ENCODE results near the gene PRCC. TPM values are rescaled to one million over a fixed set of nuclear protein-coding genes. Genes with fewer than 3 reads are reported as not detected.

Gene PRCC
- total RNA-seq, 1 donor from 2014 or later: 16.3 TPM

DNA sequence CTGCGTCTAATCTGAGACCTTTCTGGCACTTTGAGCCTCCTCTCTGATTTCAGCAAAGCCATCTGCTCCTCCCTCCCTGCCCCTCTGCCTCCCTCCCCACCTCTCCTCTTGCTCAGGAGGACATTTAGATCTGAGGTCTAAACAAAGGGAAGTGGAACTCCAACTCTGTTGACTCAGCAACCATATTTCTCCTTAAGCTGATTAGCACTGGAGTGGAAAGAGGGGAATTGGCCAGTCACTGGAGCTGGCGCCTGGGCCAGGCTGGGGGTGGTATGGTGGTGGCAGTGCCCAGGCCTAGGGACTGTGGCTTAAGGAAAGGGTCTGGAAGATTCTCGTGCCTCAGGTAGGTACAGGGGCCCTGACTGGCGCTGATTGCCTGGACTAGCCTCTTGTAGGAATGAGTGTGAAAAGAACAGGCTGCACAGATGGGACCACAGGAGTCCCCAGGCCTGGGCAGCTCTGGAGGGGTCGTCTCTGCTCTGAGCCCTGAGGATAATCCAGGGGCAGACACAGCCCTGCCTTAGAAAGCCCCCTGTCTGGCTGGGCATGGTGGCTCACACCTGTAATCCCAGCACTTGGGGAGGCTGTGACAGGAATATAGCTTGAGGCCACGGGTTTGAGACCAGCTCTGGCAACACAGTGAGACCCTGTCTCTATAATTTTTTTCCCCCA, 37.4 kb downstream of the PRCC start:
- H3K4me3 ChIP-seq: no peak overlapping the region
- H3K27ac ChIP-seq: no peak overlapping the region
- DNase-seq (ENCODE audit: low spot score in 2 of 2): no peak
- intact Hi-C loops (cut with DNase I): no loop called here
- TF ChIP-seq CTCF (IDR thresholded peaks at IDR 0.05): no peak
- no peaks in the 10 kb centered on the region for H3K9me3 ChIP-seq
- peaks cover 15 to 24% of the 10 kb centered on the region in 2 donors for H3K36me3 ChIP-seq
- no peaks in the 10 kb centered on the region for H3K4me1 ChIP-seq
- no peaks in the 10 kb centered on the region for H3K27me3 ChIP-seq

- H3K4me1 ChIP-seq: no peaks in the 10 kb centered on the region
- H3K27me3 ChIP-seq: no peaks in the 10 kb centered on the region
- peaks cover 6 to 11% of the 10 kb centered on the region in 2 donors for H3K36me3 ChIP-seq
- no peak overlapping the region for H3K27ac ChIP-seq
- intact Hi-C loops (cut with DNase I): no loop called here
- H3K9me3 ChIP-seq: no peaks in the 10 kb centered on the region
- H3K4me3 ChIP-seq: no peak overlapping the region
- no peak for TF ChIP-seq CTCF (IDR thresholded peaks at IDR 0.05)
- DNase-seq (ENCODE audit: low spot score in 2 of 2): no peak
Observed at GRCh38 chr1:156805766-156806511, 38.6 kb downstream of the PRCC start.

DNA sequence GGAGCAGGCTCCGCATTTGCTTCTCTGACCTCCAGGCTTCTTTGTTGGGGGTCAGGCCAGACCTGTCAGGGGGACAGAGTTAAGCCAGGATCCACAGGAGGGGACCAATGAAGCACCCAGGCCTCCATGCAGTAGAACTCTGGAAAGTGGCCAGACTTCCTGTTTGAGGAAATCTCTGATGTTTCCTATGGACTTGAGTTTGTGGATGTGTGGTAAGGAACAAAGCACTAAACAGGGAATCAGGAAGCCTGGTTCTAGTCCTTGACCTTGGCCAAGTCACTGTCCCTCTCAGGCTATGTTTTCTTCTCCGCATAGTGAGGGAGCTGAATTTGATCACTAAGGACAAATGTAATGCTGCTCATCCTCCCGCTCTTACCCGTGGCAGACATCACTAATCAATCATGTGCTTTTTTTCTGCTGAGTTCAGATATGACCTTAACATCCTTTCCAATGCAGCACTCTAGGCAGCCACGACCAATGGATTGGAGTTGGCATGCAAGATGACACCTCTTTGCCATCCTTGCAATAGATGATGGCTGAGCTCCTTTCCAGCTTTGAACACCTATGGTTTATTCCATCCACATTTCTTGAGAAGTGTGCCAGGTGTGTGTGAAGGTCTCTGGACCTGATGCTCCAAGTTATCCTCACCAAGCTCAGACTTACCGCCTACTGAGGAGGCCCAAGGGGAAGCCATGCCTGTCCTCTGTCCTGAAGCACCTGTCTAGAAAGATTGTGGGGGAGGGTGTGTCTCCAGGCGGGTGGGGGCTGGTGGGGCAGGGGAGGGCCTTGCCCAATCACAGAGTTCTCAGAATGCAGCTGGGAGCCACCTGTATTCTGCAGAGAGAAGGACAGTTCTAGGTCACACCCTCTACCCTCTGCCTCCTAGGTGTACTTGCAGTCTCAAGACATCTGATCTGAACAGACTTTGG, 39.4 kb downstream of the PRCC start:
- no peak for TF ChIP-seq CTCF (IDR thresholded peaks at IDR 0.05)
- peaks cover 3 to 6% of the 10 kb centered on the region in 2 donors for H3K36me3 ChIP-seq
- H3K27ac ChIP-seq: no peak overlapping the region
- no peak for DNase-seq (ENCODE audit: low spot score in 2 of 2)
- intact Hi-C loops (cut with DNase I): no loop called here
- H3K27me3 ChIP-seq: no peaks in the 10 kb centered on the region
- no peak overlapping the region for H3K4me3 ChIP-seq
- no peaks in the 10 kb centered on the region for H3K4me1 ChIP-seq
- H3K9me3 ChIP-seq: no peaks in the 10 kb centered on the region

- Histone ChIP-seq H3K9me3 (no peaks in the 10 kb centered on the region), H3K4me3 (no peak overlapping the region), H3K27me3 (no peaks in the 10 kb centered on the region), H3K36me3 (peaks cover 0 to 6% of the 10 kb centered on the region in 2 donors), H3K4me1 (no peaks in the 10 kb centered on the region), H3K27ac (no peak overlapping the region)
- intact Hi-C loops (cut with DNase I): no loop called here
- no peak for TF ChIP-seq CTCF (IDR thresholded peaks at IDR 0.05)
- no peak for DNase-seq (ENCODE audit: low spot score in 2 of 2)
Observed at GRCh38 chr1:156807627-156808026, 40.3 kb downstream of the PRCC start.

DNA sequence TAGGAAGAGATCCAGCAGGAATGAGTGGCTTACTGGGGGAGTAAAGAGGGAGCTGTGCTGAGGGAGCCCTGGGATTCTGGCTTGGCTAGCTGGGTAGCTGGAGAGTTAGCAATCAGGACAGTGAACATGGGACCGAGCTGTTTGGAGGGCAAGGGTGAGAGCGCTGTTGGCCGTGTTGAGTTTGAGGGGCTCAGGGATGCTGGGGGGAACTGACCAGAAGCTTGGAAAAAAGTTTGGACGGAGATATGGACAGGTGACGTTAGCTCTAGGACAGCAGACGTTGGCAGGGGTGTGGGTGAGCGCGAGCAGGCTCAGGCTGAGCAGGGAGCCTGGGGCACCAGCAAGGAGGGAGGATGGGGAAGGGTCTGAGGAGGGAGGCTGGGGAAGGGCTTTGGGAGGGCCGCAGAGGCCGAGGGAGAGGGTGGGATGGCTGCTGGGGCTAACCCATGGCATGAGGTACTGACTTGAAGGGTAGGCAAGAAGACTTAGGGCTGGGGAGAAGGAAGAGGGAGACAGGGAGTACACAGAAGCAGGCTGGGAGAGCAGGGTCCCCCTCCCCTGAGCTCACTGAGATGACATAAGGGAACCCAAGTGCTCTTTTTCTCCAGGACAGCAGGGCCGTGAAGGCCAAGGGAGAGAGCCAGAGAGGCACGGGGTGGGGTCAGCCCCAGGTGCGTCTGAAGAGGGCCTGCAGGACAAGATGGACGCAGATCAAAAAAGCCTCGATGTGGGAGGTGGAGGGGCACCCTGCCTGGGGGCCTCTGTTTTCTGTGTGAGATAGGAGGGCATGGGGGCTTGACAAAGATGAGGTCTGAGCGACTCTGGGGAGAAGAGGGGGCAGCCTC, 41.1 kb downstream of the PRCC start:
- no peaks in the 10 kb centered on the region for H3K9me3 ChIP-seq
- DNase-seq (ENCODE audit: low spot score in 2 of 2): no peak
- no peak overlapping the region for H3K4me3 ChIP-seq
- no peak overlapping the region for H3K27ac ChIP-seq
- intact Hi-C loops (cut with DNase I): no loop called here
- H3K27me3 ChIP-seq: no peaks in the 10 kb centered on the region
- peaks cover 0 to under 1% of the 10 kb centered on the region in 2 donors for H3K36me3 ChIP-seq
- no peak for TF ChIP-seq CTCF (IDR thresholded peaks at IDR 0.05)
- peaks cover 0 to under 1% of the 10 kb centered on the region in 2 donors for H3K4me1 ChIP-seq
